Ovary (tissue), 3 donors: ENCODE results near the gene ZNG1F.
"Not testable (repeated sequence)": the region's sequence is repeated elsewhere in the genome, so short reads cannot be mapped to it uniquely, and the experiment has no call there.

Experiments used
- EP300 ChIP-seq: sonication (generic); formaldehyde crosslinking; IDR thresholded peaks from one replicate; pipeline ENCODE4 v1.6.1; 2017; ENCODE audit warnings: antibody characterized with exemption
- POLR2A ChIP-seq: fragments of 450-650 bp; IDR thresholded peaks from one replicate; pipeline ENCODE4 v1.6.1; 2017; ENCODE audit warnings: antibody characterized with exemption, mild to moderate bottlenecking, moderate library complexity
- TF ChIP-seq, protein P1 (sequence below), 3 donors: fragments of 450-650 bp in 2 of 3; fragments of 200-600 bp in 1 of 3; IDR thresholded peaks; one replicate each; pipeline versions ENCODE4 v1.5.1 to v1.8.0; 2016 to 2022; ENCODE audit warnings: antibody characterized with exemption in 3 of 3, mild to moderate bottlenecking in 1 of 3
- donor health status: DM: no; HTN: no; CAD: no.

DNA sequence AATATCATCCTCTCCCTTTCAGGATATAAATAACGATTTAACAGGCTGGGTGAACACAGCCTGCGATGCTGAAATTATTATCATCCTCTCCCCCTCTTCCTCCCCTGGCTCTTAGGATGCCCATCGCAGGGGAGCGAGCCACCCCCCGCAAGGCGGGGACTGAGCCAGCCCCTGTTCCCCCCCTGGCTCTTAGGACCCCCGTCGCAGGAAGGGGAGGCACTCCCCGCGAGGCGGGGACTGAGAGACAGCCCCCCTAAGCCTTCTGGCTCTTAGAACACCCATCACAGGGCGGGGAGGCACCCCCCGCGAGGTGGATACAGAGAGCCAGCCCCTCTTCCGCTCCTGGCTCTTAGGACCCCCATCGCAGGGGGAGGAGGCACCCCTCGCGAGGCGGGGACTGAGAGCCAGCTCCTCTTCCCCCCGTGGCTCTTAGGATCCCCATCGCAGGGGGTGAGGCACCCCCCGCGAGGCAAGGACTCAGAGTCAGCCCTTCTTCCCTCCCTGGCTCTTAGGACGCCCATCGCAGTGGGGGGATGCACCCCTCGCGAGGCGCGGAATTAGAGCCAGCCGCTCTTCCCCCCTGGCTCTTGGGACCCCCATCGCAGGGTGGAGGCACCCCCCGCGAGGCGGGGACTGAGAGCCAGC lies 82.5 kb downstream of the ZNG1F start:
- not testable (repeated sequence) for TF ChIP-seq POLR2A, EP300
- TF ChIP-seq, protein P1, sequence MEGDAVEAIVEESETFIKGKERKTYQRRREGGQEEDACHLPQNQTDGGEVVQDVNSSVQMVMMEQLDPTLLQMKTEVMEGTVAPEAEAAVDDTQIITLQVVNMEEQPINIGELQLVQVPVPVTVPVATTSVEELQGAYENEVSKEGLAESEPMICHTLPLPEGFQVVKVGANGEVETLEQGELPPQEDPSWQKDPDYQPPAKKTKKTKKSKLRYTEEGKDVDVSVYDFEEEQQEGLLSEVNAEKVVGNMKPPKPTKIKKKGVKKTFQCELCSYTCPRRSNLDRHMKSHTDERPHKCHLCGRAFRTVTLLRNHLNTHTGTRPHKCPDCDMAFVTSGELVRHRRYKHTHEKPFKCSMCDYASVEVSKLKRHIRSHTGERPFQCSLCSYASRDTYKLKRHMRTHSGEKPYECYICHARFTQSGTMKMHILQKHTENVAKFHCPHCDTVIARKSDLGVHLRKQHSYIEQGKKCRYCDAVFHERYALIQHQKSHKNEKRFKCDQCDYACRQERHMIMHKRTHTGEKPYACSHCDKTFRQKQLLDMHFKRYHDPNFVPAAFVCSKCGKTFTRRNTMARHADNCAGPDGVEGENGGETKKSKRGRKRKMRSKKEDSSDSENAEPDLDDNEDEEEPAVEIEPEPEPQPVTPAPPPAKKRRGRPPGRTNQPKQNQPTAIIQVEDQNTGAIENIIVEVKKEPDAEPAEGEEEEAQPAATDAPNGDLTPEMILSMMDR (IDR thresholded peaks at IDR 0.05), result not testable (repeated sequence)
